ENCODE results near the gene UNC45A.

DNA sequence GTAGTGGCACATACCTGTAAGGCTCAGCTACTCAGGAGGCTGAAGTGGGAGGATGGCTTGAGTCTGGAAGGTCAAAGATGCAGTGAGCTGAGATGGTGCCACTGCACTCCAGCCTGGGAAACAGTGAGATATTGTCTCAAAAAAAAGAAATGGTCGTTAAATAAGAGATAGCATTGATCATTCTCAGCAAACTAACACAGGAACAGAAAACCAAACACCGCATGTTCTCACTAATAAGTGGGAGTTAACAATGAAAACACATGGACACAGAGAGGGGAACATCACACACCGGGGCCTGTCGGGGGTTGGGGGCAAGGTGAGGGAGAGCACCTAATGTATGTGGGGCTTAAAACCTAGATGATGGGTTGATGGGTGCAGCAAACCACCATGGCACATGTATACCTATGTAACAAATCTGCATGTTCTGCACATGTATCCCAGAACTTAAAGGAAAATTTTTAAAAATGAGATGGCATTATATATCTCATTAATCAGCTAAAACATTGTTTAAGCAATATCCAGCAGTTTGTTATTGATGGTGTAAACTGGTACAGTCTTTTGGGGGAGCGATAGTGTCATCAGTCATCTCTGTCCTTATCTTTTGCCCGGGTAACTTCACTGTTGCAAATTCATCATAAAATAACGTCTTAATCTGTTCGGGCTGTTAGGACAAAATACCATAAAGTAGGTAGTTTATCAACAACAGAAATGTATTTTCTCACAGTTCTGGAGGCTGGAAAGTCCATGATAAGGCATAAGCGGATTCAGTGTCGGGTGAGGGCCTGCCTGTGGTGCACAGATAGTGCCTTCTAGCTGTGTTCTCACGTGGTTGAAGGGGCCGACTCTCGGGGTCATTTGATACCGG is 33.7 kb upstream of the UNC45A start:
- TF ChIP-seq, protein P1, sequence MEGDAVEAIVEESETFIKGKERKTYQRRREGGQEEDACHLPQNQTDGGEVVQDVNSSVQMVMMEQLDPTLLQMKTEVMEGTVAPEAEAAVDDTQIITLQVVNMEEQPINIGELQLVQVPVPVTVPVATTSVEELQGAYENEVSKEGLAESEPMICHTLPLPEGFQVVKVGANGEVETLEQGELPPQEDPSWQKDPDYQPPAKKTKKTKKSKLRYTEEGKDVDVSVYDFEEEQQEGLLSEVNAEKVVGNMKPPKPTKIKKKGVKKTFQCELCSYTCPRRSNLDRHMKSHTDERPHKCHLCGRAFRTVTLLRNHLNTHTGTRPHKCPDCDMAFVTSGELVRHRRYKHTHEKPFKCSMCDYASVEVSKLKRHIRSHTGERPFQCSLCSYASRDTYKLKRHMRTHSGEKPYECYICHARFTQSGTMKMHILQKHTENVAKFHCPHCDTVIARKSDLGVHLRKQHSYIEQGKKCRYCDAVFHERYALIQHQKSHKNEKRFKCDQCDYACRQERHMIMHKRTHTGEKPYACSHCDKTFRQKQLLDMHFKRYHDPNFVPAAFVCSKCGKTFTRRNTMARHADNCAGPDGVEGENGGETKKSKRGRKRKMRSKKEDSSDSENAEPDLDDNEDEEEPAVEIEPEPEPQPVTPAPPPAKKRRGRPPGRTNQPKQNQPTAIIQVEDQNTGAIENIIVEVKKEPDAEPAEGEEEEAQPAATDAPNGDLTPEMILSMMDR (conservative IDR thresholded peaks at IDR 0.05; ENCODE audit: low read length), result no peak
- no peak for TF ChIP-seq EZH2phosphoT487 (IDR thresholded peaks at IDR 0.05; ENCODE audit: borderline replicate concordance, low read depth, low read length)
